Common myeloid progenitor, CD34-positive (primary cell): ENCODE measurements around the gene PIWIL1.

Experiments used
- CTCF ChIA-PET: fragments of 350-600 bp; sonication (Branson Sonifier 250); formaldehyde crosslinking; loops from one replicate; lab custom pipeline; 2021; ENCODE audit warnings: antibody characterized with exemption; lab: Charles Lee
- POLR2A ChIA-PET: fragments of 350-600 bp; sonication (Branson Sonifier 250); formaldehyde crosslinking; loops from one replicate; lab custom pipeline; 2021; ENCODE audit warnings: antibody characterized with exemption; lab: Charles Lee
- DNase-seq, 3 donors: peaks; one replicate each; pipeline versions ENCODE4 v3.0.0 to v3.0.0-alpha.2; 2013
- H3K27ac ChIP-seq, 2 experiments: 1 replicate in 1 of 2; 2 replicates in 1 of 2; pipeline ENCODE4 v1.7.0; 2013; ENCODE audit warnings: inconsistent platforms in 2 of 2, low read length in 2 of 2, mild to moderate bottlenecking in 2 of 2, low read depth in 1 of 2, moderate library complexity in 1 of 2; ENCODE audit not compliant: severe bottlenecking in 2 of 2, insufficient read depth in 1 of 2, poor library complexity in 1 of 2
- H3K27me3 ChIP-seq, 5 experiments: replicated peaks in 2 of 5; 1 replicate in 3 of 5; 2 replicates in 2 of 5; pipeline versions ENCODE4 v1.6.1 to v1.7.0; 2013; ENCODE audit warnings: low read length in 4 of 5, mild to moderate bottlenecking in 2 of 5, moderate library complexity in 2 of 5, inconsistent platforms in 1 of 5; ENCODE audit not compliant: insufficient read depth in 5 of 5, control insufficient read depth in 4 of 5
- H3K36me3 ChIP-seq, 4 experiments: 1 replicate in 2 of 4; 2 replicates in 2 of 4; pipeline versions ENCODE4 v1.6.1 to v1.7.0; 2013; ENCODE audit warnings: low read length in 3 of 4, control low read depth in 1 of 4, mild to moderate bottlenecking in 1 of 4; ENCODE audit not compliant: control insufficient read depth in 4 of 4, insufficient read depth in 4 of 4
- H3K4me1 ChIP-seq, 4 experiments: 1 replicate in 3 of 4; 2 replicates in 1 of 4; pipeline versions ENCODE4 v1.6.1 to v1.7.1; 2013; ENCODE audit warnings: low read length in 3 of 4, mild to moderate bottlenecking in 3 of 4, control low read depth in 1 of 4, inconsistent platforms in 1 of 4, moderate library complexity in 1 of 4; ENCODE audit not compliant: control insufficient read depth in 4 of 4, insufficient read depth in 4 of 4; ENCODE audit errors: control extremely low read depth in 1 of 4
- H3K4me3 ChIP-seq, 7 experiments: 1 replicate in 4 of 7; 2 replicates in 3 of 7; pipeline versions ENCODE4 v1.5.1 to v1.7.0; 2013; ENCODE audit warnings: mild to moderate bottlenecking in 7 of 7, low read length in 6 of 7, moderate library complexity in 6 of 7, inconsistent platforms in 2 of 7, low read depth in 2 of 7, control low read depth in 1 of 7; ENCODE audit not compliant: insufficient read depth in 4 of 7, control insufficient read depth in 1 of 7; ENCODE audit errors: extremely low read depth in 1 of 7
- H3K9me3 ChIP-seq, 5 experiments: 1 replicate in 4 of 5; 2 replicates in 1 of 5; pipeline versions ENCODE4 v1.6.1 to v1.7.1; 2013; ENCODE audit warnings: low read length in 4 of 5, mild to moderate bottlenecking in 2 of 5, inconsistent platforms in 1 of 5, low read depth in 1 of 5, moderate library complexity in 1 of 5; ENCODE audit not compliant: control insufficient read depth in 4 of 5, insufficient read depth in 2 of 5; ENCODE audit errors: control extremely low read depth in 1 of 5
- WGBS: methylation state at CpG from one replicate; pipeline ENCODE4 v1.1.5; 2013; ENCODE audit not compliant: insufficient coverage; 5-methylcytosine and 5-hydroxymethylcytosine counted together

PIWIL1 gene

DNA sequence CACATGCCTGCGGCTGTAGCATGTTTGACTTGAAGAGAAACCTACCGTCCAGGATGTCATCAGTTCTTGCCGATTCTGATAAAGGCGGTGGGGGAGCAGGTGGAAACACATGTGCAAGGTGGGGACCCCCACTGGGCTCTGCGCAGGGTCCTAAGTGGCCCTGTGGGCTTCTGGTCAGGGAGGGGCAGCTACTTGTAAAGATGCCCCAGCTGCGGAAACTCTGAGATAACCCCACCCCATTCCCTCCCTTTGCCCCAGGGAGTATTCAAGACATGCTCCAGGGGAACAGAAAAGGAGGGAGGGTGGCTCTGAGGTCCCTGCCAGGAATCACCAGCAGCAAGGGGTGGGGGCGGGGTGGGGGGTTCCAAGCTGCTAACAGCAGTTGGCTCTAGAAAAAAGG, 67.6 kb downstream of the PIWIL1 start:
- H3K4me3 ChIP-seq = no peak overlapping the region
- H3K36me3 ChIP-seq = no peaks in the 10 kb centered on the region
- no peak for DNase-seq
- no peaks in the 10 kb centered on the region for H3K9me3 ChIP-seq
- ChIA-PET POLR2A (no interaction called here), CTCF (interaction anchor here (4.1 kb wide), 1 partner anchor 343 kb away, joined by 19 read pairs; no protein-coding TSS in a partner anchor)
- H3K27ac ChIP-seq = no peak overlapping the region
- 85% methylated on average over 5 of the region's 7 CpGs for WGBS
- no peaks in the 10 kb centered on the region for H3K4me1 ChIP-seq
- peaks cover 0 to 6% (median 0%) of the 10 kb centered on the region in 5 experiments for H3K27me3 ChIP-seq

- Histone ChIP-seq H3K36me3 (no peaks in the 10 kb centered on the region), H3K4me1 (no peaks in the 10 kb centered on the region), H3K4me3 (no peak overlapping the region), H3K9me3 (no peaks in the 10 kb centered on the region), H3K27me3 (peaks cover 0 to 7% (median 0%) of the 10 kb centered on the region in 5 experiments), H3K27ac (no peak overlapping the region)
- no peak for DNase-seq
- ChIA-PET CTCF (no interaction called here), POLR2A (interaction anchor here (0.6 kb wide), 1 partner anchor 177 kb away, joined by 3 read pairs; no protein-coding TSS in a partner anchor)
- WGBS = 93% methylated on average over 5 of the region's 8 CpGs
Measured at GRCh38 chr12:130412384-130412783, 74.7 kb downstream of the PIWIL1 start.

GRCh38 chr12:130413909-130414308, 76.2 kb downstream of the PIWIL1 start:
- Histone ChIP-seq H3K4me3 (no peak overlapping the region), H3K36me3 (no peaks in the 10 kb centered on the region), H3K9me3 (no peaks in the 10 kb centered on the region), H3K27me3 (peaks cover 0 to 7% (median 0%) of the 10 kb centered on the region in 5 experiments), H3K4me1 (no peaks in the 10 kb centered on the region), H3K27ac (no peak overlapping the region)
- 97% methylated on average over 18 of the region's 18 CpGs for WGBS
- no peak for DNase-seq
- ChIA-PET CTCF (no interaction called here), POLR2A (no interaction called here)

GRCh38 chr12:130414381-130414780, 76.7 kb downstream of the PIWIL1 start:
- DNase-seq = no peak
- peaks cover 0 to 7% (median 0%) of the 10 kb centered on the region in 5 experiments for H3K27me3 ChIP-seq
- H3K4me3 ChIP-seq = no peak overlapping the region
- H3K27ac ChIP-seq = no peak overlapping the region
- WGBS = 98% methylated on average over 4 of the region's 7 CpGs
- no peaks in the 10 kb centered on the region for H3K9me3 ChIP-seq
- ChIA-PET POLR2A (no interaction called here), CTCF (no interaction called here)
- no peaks in the 10 kb centered on the region for H3K4me1 ChIP-seq
- H3K36me3 ChIP-seq = no peaks in the 10 kb centered on the region

GRCh38 chr12:130418251-130418650, 80.6 kb downstream of the PIWIL1 start:
- peaks cover 0 to 7% (median 0%) of the 10 kb centered on the region in 5 experiments for H3K27me3 ChIP-seq
- H3K27ac ChIP-seq = no peak overlapping the region
- ChIA-PET POLR2A (no interaction called here), CTCF (no interaction called here)
- DNase-seq = no peak
- H3K4me3 ChIP-seq = no peak overlapping the region
- H3K9me3 ChIP-seq = no peaks in the 10 kb centered on the region
- H3K36me3 ChIP-seq = no peaks in the 10 kb centered on the region
- 77% methylated on average over 3 of the region's 3 CpGs for WGBS
- no peaks in the 10 kb centered on the region for H3K4me1 ChIP-seq

GRCh38 chr12:130419116-130419515, 81.4 kb downstream of the PIWIL1 start:
- DNase-seq = no peak
- H3K36me3 ChIP-seq = no peaks in the 10 kb centered on the region
- no peaks in the 10 kb centered on the region for H3K9me3 ChIP-seq
- H3K27me3 ChIP-seq = peaks cover 0 to 7% (median 0%) of the 10 kb centered on the region in 5 experiments
- no peak overlapping the region for H3K27ac ChIP-seq
- 85% methylated on average over 5 of the region's 6 CpGs for WGBS
- no peaks in the 10 kb centered on the region for H3K4me1 ChIP-seq
- CTCF ChIA-PET = no interaction called here
- POLR2A ChIA-PET = no interaction called here
- no peak overlapping the region for H3K4me3 ChIP-seq

- 100% methylated on average over 1 of the region's 4 CpGs for WGBS
- H3K4me3 ChIP-seq = no peak overlapping the region
- no peak for DNase-seq
- no peak overlapping the region for H3K27ac ChIP-seq
- ChIA-PET POLR2A (no interaction called here), CTCF (no interaction called here)
- H3K9me3 ChIP-seq = no peaks in the 10 kb centered on the region
- H3K36me3 ChIP-seq = no peaks in the 10 kb centered on the region
- no peaks in the 10 kb centered on the region for H3K4me1 ChIP-seq
- peaks cover 0 to 7% (median 0%) of the 10 kb centered on the region in 5 experiments for H3K27me3 ChIP-seq
Measured at GRCh38 chr12:130420071-130420470, 82.4 kb downstream of the PIWIL1 start.
